Measurements from ENCODE around the gene COL16A1.

The COL16A1 gene

DNA sequence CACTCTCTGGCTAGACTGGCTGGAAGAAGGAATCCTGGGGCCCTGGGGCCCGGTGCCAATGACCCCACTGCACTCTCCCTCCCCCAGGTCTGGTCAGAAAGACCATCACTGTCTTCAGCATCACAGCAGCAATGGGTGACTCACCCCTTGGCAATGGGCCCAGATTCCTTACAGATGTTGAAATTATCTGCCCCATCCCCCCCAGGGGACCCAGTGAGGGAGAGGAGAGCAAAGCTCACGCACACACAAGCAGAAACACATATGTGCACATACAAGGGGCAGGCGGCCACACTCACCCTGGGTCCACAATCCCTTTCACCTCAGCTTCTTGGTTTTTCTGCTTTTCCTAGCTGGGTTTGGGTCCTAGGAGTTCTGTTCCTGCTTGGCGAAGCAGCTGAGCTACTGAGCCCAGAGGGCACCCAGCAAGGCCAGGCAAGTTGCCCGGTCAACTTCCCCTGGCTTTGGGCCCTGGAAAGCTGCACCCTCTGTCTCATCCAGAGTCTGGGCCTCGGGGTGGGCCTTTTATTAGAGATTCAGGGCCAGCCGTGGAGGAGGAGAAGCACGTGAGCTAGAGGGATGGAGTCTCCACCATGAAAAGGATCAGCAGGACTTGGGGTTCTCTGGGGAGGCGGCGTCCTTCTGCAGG is 2.6 kb downstream of the COL16A1 start:
- DNase-seq (ENCODE audit: low read depth): peak; percentile 93
- TF ChIP-seq, protein P1, sequence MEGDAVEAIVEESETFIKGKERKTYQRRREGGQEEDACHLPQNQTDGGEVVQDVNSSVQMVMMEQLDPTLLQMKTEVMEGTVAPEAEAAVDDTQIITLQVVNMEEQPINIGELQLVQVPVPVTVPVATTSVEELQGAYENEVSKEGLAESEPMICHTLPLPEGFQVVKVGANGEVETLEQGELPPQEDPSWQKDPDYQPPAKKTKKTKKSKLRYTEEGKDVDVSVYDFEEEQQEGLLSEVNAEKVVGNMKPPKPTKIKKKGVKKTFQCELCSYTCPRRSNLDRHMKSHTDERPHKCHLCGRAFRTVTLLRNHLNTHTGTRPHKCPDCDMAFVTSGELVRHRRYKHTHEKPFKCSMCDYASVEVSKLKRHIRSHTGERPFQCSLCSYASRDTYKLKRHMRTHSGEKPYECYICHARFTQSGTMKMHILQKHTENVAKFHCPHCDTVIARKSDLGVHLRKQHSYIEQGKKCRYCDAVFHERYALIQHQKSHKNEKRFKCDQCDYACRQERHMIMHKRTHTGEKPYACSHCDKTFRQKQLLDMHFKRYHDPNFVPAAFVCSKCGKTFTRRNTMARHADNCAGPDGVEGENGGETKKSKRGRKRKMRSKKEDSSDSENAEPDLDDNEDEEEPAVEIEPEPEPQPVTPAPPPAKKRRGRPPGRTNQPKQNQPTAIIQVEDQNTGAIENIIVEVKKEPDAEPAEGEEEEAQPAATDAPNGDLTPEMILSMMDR (IDR thresholded peaks at IDR 0.05; ENCODE audit: control insufficient read depth, insufficient read depth, low read depth, low read length, missing control alignments): no peak
- peak overlapping the region; percentile 85 for H3K4me3 ChIP-seq (ENCODE audit: control insufficient read depth, low read depth, low read length)

DNA sequence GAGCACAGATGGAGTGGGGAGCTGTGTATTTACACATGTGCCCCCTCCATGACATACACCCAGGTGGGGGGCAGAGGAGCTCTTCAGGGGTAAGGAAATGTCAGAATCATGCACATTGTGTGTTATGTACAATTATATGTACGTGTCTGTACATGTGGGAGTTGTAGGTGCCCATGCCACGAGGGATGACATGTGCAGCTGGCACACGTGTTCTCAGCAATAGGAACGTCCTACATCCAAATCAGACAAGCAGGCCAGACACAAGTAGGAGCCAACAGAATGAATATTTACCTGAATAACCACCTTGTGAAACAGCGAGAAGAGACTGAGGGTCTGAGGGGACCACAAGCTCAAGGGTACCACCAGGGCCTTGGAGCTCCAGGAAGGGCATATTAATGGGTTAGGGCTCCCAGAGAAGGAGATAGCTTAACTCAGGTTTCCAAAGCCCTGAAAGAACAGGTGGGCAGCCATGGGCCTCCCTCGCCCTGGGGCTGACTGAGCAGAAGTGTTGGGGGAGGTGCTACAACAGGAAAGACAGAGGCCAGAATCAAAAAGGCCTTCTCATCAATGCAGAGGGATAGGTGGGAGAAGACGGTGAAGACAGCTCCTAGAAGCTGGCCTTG is 3.2 kb downstream of the COL16A1 start:
- peak overlapping the region; percentile 85 for H3K4me3 ChIP-seq (ENCODE audit: control insufficient read depth, low read depth, low read length)
- TF ChIP-seq, protein P1 (IDR thresholded peaks at IDR 0.05; ENCODE audit: control insufficient read depth, insufficient read depth, low read depth, low read length, missing control alignments): no peak
- no peak for DNase-seq (ENCODE audit: low read depth)

DNA sequence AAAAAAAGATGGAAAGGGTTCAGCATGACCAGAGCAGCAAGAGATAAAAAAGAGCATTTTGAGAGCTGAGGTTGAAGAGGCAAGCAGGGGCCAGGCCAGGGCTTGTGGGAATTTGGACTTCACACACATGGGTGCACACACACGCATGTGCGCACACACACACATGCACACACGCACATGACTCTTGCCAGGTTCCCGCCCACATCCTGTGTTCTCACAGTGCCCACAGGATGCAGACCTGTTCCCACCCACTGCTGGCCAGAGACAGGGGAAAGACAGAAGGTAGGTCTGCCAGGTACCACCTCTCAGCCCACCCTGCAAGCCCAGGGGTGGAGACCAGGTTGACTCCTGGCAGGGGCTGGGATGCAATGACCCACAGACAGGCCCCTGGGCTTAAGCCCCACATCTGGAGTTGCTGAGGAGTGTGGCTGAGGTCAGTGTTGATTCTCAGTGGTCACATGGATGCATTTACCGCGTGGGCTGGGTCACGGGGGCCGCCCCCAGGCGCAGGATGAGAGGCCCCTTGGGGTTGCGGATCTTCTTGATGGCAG is 4.4 kb downstream of the COL16A1 start:
- no peak for DNase-seq (ENCODE audit: low read depth)
- no peak overlapping the region for H3K4me3 ChIP-seq (ENCODE audit: control insufficient read depth, low read depth, low read length)
- TF ChIP-seq, protein P1 (IDR thresholded peaks at IDR 0.05; ENCODE audit: control insufficient read depth, insufficient read depth, low read depth, low read length, missing control alignments): no peak

DNA sequence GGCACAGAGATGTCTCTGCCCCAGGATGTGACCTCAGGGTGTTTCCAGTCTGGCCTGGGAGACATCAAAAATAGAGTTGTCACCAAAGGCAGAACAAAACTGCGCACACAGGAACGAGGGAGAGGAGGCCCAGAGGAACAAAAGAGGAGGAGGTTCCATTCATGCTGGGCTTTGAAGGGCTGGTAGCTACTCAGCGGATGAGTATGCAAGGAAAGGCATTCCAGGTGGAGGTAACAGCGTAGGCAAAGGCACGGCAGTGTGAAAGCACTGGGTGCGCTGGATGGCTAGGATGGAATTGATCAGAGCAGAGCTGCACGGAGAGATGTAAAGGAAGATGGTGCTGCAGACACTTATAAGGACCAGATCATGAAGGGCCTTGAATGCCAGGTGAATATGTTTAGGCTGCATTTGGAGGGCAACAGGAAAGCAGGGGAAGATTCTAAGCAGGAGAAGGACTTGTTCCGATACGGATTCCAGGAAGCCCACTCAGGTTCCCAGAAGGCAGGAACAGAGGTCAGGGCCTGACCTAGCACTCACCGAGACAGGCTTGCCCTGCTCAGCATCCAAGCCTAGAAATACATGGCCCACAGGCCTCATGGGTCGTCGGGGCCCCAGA is 6.3 kb downstream of the COL16A1 start:
- no peak for DNase-seq (ENCODE audit: low read depth)
- TF ChIP-seq, protein P1 (IDR thresholded peaks at IDR 0.05; ENCODE audit: control insufficient read depth, insufficient read depth, low read depth, low read length, missing control alignments): no peak
- H3K4me3 ChIP-seq (ENCODE audit: control insufficient read depth, low read depth, low read length): no peak overlapping the region

- TF ChIP-seq, protein P1 (IDR thresholded peaks at IDR 0.05; ENCODE audit: control insufficient read depth, insufficient read depth, low read depth, low read length, missing control alignments): no peak
- no peak for DNase-seq (ENCODE audit: low read depth)
Observed at GRCh38 chr1:31696242-31696641, 7.6 kb downstream of the COL16A1 start.

GRCh38 chr1:31695327-31695726 is 8.5 kb downstream of the COL16A1 start:
- TF ChIP-seq, protein P1 (IDR thresholded peaks at IDR 0.05; ENCODE audit: control insufficient read depth, insufficient read depth, low read depth, low read length, missing control alignments): no peak
- no peak for DNase-seq (ENCODE audit: low read depth)

More at GRCh38 chr1:31696242-31696641, 7.6 kb downstream of the COL16A1 start:
- H3K4me3 ChIP-seq (ENCODE audit: control insufficient read depth, low read depth, low read length): no peak overlapping the region

More at GRCh38 chr1:31695327-31695726, 8.5 kb downstream of the COL16A1 start:
- no peak overlapping the region for H3K4me3 ChIP-seq (ENCODE audit: control insufficient read depth, low read depth, low read length)

All from AG09309 (cell line).